T-helper 1 cell treated with Interleukin-12 subunit alpha and Interleukin-12 subunit beta and Interleukin-4 antibody, amounts not matched to agents 30 μg/mL and 1 μg/mL, for 36 hours (primary cell): ENCODE results near the gene ARPC4.

Experiments used
- H3K27ac Mint-ChIP-seq: one replicate; pipeline ENCODE4 v1.8.0; 2021; ENCODE audit warnings: mild to moderate bottlenecking, mixed read lengths
- H3K27me3 Mint-ChIP-seq: one replicate; pipeline ENCODE4 v1.8.0; 2021; ENCODE audit warnings: low read depth, mixed read lengths
- H3K36me3 Mint-ChIP-seq: one replicate; pipeline ENCODE4 v1.8.0; 2021; ENCODE audit warnings: low read depth, mixed read lengths
- H3K4me1 Mint-ChIP-seq: one replicate; pipeline ENCODE4 v1.8.0; 2021; ENCODE audit warnings: low read depth, mixed read lengths
- H3K4me3 Mint-ChIP-seq: one replicate; pipeline ENCODE4 v1.8.0; 2021; ENCODE audit warnings: mild to moderate bottlenecking, moderate library complexity, mixed read lengths
- H3K9me3 Mint-ChIP-seq: one replicate; pipeline ENCODE4 v1.8.0; 2021; ENCODE audit warnings: mixed read lengths

The ARPC4 gene

GRCh38 chr3:9779721-9780457 lies 13.0 kb upstream of the ARPC4 start:
- Mint-ChIP-seq H3K36me3 (peaks cover 31% of the 10 kb centered on the region), H3K4me1 (peaks cover 42% of the 10 kb centered on the region), H3K27ac (peak overlapping the region; percentile 81)

GRCh38 chr3:9780458-9780812 lies 12.4 kb upstream of the ARPC4 start:
- H3K36me3 Mint-ChIP-seq, result peaks cover 35% of the 10 kb centered on the region
- H3K9me3 Mint-ChIP-seq, result no peaks in the 10 kb centered on the region
- H3K27me3 Mint-ChIP-seq, result no peaks in the 10 kb centered on the region
- no peak overlapping the region for H3K4me3 Mint-ChIP-seq
- peak overlapping the region; percentile 81 for H3K27ac Mint-ChIP-seq
- H3K4me1 Mint-ChIP-seq, result peaks cover 44% of the 10 kb centered on the region

More at GRCh38 chr3:9779721-9780457, 13.0 kb upstream of the ARPC4 start:
- H3K27me3 Mint-ChIP-seq, result no peaks in the 10 kb centered on the region
- H3K9me3 Mint-ChIP-seq, result no peaks in the 10 kb centered on the region
- H3K4me3 Mint-ChIP-seq, result peak overlapping the region; percentile 12

- Mint-ChIP-seq H3K4me1 (peaks cover 45% of the 10 kb centered on the region), H3K27ac (peak overlapping the region; percentile 81), H3K9me3 (no peaks in the 10 kb centered on the region), H3K36me3 (peaks cover 38% of the 10 kb centered on the region), H3K4me3 (no peak overlapping the region), H3K27me3 (no peaks in the 10 kb centered on the region)
Measured at GRCh38 chr3:9780910-9781309, 12.0 kb upstream of the ARPC4 start.

DNA sequence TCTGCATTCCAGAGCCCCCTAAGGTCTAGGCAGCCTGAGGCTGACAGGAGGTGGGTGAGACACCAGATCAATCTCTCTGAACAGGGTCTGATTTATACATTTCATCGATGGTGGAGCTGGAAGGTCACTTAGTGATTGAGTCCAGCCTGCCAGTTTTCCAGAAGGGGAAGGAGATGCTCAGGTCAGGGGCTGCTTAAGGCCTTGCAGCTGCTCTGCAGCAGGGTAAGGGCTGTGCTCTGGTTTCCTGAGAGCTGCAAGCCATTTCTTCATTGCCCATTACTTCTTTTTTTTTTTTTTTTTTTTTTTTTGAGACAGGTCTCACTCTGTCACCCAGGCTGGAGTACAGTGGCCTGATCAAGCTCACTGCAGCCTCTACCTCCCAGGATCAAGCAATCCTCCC lies 11.3 kb upstream of the ARPC4 start:
- peaks cover 45% of the 10 kb centered on the region for H3K4me1 Mint-ChIP-seq
- H3K9me3 Mint-ChIP-seq, result no peaks in the 10 kb centered on the region
- H3K4me3 Mint-ChIP-seq, result no peak overlapping the region
- peaks cover 42% of the 10 kb centered on the region for H3K36me3 Mint-ChIP-seq
- H3K27me3 Mint-ChIP-seq, result no peaks in the 10 kb centered on the region
- peak overlapping the region; percentile 45 for H3K27ac Mint-ChIP-seq

GRCh38 chr3:9781978-9782603 lies 10.8 kb upstream of the ARPC4 start:
- peaks cover 46% of the 10 kb centered on the region for H3K36me3 Mint-ChIP-seq
- H3K27me3 Mint-ChIP-seq, result no peaks in the 10 kb centered on the region
- H3K4me1 Mint-ChIP-seq, result peaks cover 45% of the 10 kb centered on the region

GRCh38 chr3:9782770-9783169 lies 10.1 kb upstream of the ARPC4 start:
- peaks cover 47% of the 10 kb centered on the region for H3K4me1 Mint-ChIP-seq
- H3K27ac Mint-ChIP-seq, result no peak overlapping the region
- peaks cover 52% of the 10 kb centered on the region for H3K36me3 Mint-ChIP-seq
- no peaks in the 10 kb centered on the region for H3K9me3 Mint-ChIP-seq
- H3K27me3 Mint-ChIP-seq, result no peaks in the 10 kb centered on the region
- H3K4me3 Mint-ChIP-seq, result no peak overlapping the region

More at GRCh38 chr3:9781978-9782603, 10.8 kb upstream of the ARPC4 start:
- Mint-ChIP-seq H3K9me3 (no peaks in the 10 kb centered on the region), H3K4me3 (no peak overlapping the region), H3K27ac (peak overlapping the region; percentile 52)

- Mint-ChIP-seq H3K27ac (no peak overlapping the region), H3K4me3 (no peak overlapping the region), H3K9me3 (no peaks in the 10 kb centered on the region), H3K36me3 (peaks cover 56% of the 10 kb centered on the region), H3K4me1 (peaks cover 38% of the 10 kb centered on the region), H3K27me3 (no peaks in the 10 kb centered on the region)
Measured at GRCh38 chr3:9783954-9784353, 8.9 kb upstream of the ARPC4 start.

- no peak overlapping the region for H3K27ac Mint-ChIP-seq
- H3K4me1 Mint-ChIP-seq, result peaks cover 31% of the 10 kb centered on the region
- H3K4me3 Mint-ChIP-seq, result no peak overlapping the region
- no peaks in the 10 kb centered on the region for H3K27me3 Mint-ChIP-seq
- H3K36me3 Mint-ChIP-seq, result peaks cover 59% of the 10 kb centered on the region
- H3K9me3 Mint-ChIP-seq, result no peaks in the 10 kb centered on the region
Measured at GRCh38 chr3:9784965-9785364, 7.9 kb upstream of the ARPC4 start.

DNA sequence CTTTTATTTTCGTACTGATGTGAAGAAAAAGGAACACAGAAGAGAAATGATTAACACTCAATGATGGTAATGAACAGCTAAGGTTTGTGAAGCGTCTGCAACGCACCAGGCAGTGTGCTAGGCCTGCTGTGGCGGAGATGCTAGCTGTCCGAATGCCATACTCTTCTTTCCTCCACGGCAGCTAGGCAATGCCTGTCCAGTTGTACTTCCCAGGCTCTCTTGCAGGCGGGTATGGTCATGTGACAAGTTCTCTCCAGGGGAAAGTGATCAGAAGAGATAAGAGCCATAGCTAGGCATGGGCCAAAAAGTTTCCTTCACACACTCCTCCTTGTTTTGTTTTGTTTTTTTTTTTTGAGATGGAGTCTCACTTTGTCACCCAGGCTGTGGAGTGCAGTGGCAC lies 7.3 kb upstream of the ARPC4 start:
- H3K4me1 Mint-ChIP-seq, result peaks cover 30% of the 10 kb centered on the region
- H3K27ac Mint-ChIP-seq, result no peak overlapping the region
- H3K36me3 Mint-ChIP-seq, result peaks cover 62% of the 10 kb centered on the region
- no peaks in the 10 kb centered on the region for H3K9me3 Mint-ChIP-seq
- no peak overlapping the region for H3K4me3 Mint-ChIP-seq
- H3K27me3 Mint-ChIP-seq, result no peaks in the 10 kb centered on the region

- Mint-ChIP-seq H3K4me1 (peaks cover 31% of the 10 kb centered on the region), H3K27ac (no peak overlapping the region), H3K27me3 (no peaks in the 10 kb centered on the region), H3K4me3 (no peak overlapping the region), H3K36me3 (peaks cover 59% of the 10 kb centered on the region), H3K9me3 (no peaks in the 10 kb centered on the region)
Measured at GRCh38 chr3:9786209-9786739, 6.6 kb upstream of the ARPC4 start.

- Mint-ChIP-seq H3K27ac (peak overlapping the region; percentile 60), H3K36me3 (peaks cover 60% of the 10 kb centered on the region), H3K9me3 (no peaks in the 10 kb centered on the region), H3K27me3 (no peaks in the 10 kb centered on the region), H3K4me1 (peaks cover 33% of the 10 kb centered on the region), H3K4me3 (no peak overlapping the region)
Measured at GRCh38 chr3:9786825-9787669, 5.8 kb upstream of the ARPC4 start.

DNA sequence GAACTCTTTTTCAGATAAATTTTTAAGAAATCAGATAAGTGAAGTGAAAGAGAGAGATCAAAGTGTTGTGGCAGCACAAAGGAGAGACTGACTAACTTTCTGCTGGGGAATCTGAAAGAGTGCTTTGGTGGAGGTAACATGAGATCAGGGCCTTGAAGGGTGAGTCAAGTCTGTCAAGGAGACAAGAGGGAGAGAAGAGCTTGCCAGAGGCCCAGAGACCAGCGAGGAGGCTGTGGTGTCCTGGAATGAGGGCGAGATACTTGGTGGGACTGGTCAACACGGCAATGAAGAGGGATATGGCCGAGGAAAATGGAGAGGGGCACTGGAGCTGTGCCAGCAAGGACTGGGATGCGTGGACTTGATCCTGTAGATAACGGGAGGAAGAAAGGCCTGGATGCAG lies 5.2 kb upstream of the ARPC4 start:
- H3K9me3 Mint-ChIP-seq, result no peaks in the 10 kb centered on the region
- peak overlapping the region; percentile 60 for H3K27ac Mint-ChIP-seq
- no peaks in the 10 kb centered on the region for H3K27me3 Mint-ChIP-seq
- H3K36me3 Mint-ChIP-seq, result peaks cover 55% of the 10 kb centered on the region
- H3K4me1 Mint-ChIP-seq, result peaks cover 29% of the 10 kb centered on the region
- H3K4me3 Mint-ChIP-seq, result no peak overlapping the region

GRCh38 chr3:9791127-9791526 lies 1.8 kb upstream of the ARPC4 start:
- Mint-ChIP-seq H3K27me3 (no peaks in the 10 kb centered on the region), H3K9me3 (no peaks in the 10 kb centered on the region), H3K36me3 (peaks cover 56% of the 10 kb centered on the region), H3K4me1 (peaks cover 42% of the 10 kb centered on the region), H3K27ac (no peak overlapping the region), H3K4me3 (peak overlapping the region; percentile 99)

DNA sequence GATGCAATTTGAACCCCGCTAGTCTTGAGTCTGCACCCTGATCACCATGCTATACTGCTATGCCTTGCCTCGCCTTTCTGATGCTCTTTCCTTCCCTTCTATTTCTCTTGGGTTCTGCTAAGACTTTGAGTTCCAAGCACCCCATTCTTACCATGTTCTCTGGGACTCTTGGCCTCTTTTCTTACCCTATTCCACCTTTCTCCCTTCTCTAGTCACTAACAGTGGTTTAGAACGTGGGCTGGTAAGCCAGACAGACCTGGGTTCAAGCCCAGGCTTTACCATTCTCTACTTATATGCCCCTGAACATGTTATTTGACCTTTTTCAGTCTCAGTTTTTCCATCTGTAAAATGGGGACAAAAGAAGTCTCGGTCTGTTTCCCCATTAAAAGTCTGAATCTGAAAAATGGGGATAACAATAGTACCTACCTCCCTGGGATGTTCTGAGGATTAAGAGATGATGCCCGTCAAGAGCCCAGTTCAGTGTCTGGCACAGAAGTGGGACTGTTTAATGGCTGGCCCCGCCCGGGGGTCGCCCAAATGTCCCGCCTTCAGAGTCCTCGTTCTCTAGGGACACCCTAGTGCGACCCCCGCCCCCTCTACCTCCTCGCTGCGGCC lies 985 bp upstream of the ARPC4 start:
- Mint-ChIP-seq H3K9me3 (no peaks in the 10 kb centered on the region), H3K36me3 (peaks cover 50% of the 10 kb centered on the region), H3K27me3 (no peaks in the 10 kb centered on the region), H3K4me1 (peaks cover 45% of the 10 kb centered on the region), H3K4me3 (peak overlapping the region; percentile 99), H3K27ac (peak overlapping the region; percentile 99)
